Peyer's patch (tissue), 4 donors: ENCODE measurements around the gene HTRA1.

ENCODE experiments used
- CTCF ChIP-seq, 6 experiments: fragments of 450-650 bp in 4 of 6; fragments of 200-600 bp in 2 of 6; sonication (generic) in 1 of 6; IDR thresholded peaks; one replicate each; pipeline ENCODE4 v1.5.1; 2017 to 2019; ENCODE audit warnings: antibody characterized with exemption in 6 of 6, mild to moderate bottlenecking in 3 of 6, moderate library complexity in 1 of 6
- POLR2A ChIP-seq, 2 donors: fragments of 450-650 bp; IDR thresholded peaks; one replicate each; pipeline ENCODE4 v1.5.1; 2017; ENCODE audit warnings: antibody characterized with exemption in 2 of 2, mild to moderate bottlenecking in 2 of 2, moderate library complexity in 2 of 2

- no peak for TF ChIP-seq CTCF (IDR thresholded peaks at IDR 0.05)
- no peak for TF ChIP-seq POLR2A (IDR thresholded peaks at IDR 0.05)
Observed at GRCh38 chr10:122555442-122555841, 94.1 kb downstream of the HTRA1 start.
